HCT116 (cell line): ENCODE measurements around the gene EHBP1. TPM values are rescaled to one million over a fixed set of nuclear protein-coding genes. Genes with fewer than 3 reads are reported as not detected.

Source experiments
- ATAC-seq: fragments of 200-7000 bp; cut with Tn5 transposase; 2 replicates; pipeline ENCODE4 v1.9.1; 2020; ENCODE audit warnings: mild to moderate bottlenecking, moderate library complexity
- BruUV-seq: library from RNA; stranded (reverse); fragments of 400-500 nt; replicated peaks from 2 replicates; lab custom pipeline; 2021; lab: Mats Ljungman, UMichigan
- CTCF ChIA-PET: fragments of 300-600 bp; sonication (Branson Sonifier 250); formaldehyde crosslinking; loops from one replicate; lab custom pipeline; 2021; ENCODE audit warnings: antibody characterized with exemption; lab: Charles Lee
- POLR2A ChIA-PET: fragments of 300-600, 350-600 bp; sonication (Branson Sonifier 250); formaldehyde crosslinking; loops from one replicate; lab custom pipeline; 2021; ENCODE audit warnings: antibody characterized with exemption; lab: Charles Lee
- RAD21 ChIA-PET, 2 experiments: fragments of 300-600 bp; sonication (Branson Sonifier 250); formaldehyde crosslinking; loops; one replicate each; lab custom pipeline; 2023; ENCODE audit warnings: low total read pairs in 2 of 2; ENCODE audit not compliant: uncharacterized antibody in 2 of 2, unreplicated experiment in 2 of 2, low non-redundant PET in 1 of 2; lab: Charles Lee
- DNase-seq: peaks from one replicate; pipeline ENCODE4 v3.0.0-alpha.2; 2010; ENCODE audit warnings: low read depth, low spot score
- H2AFZ ChIP-seq: fragments of 200-600 bp; shearing (Covaris generic), sonication (generic); 2 replicates; pipeline ENCODE4 v1.6.1; 2017; ENCODE audit warnings: low read depth, mixed run types, mixed read lengths, antibody characterized with exemption, low read length; ENCODE audit not compliant: poor library complexity, severe bottlenecking
- H3K27ac ChIP-seq: 2 replicates; pipeline ENCODE4 v1.5.1; 2012; ENCODE audit warnings: low read depth, low read length
- H3K27me3 ChIP-seq: fragments of 200-600 bp; sonication (generic); 2 replicates; pipeline ENCODE4 v1.6.1; 2016; ENCODE audit warnings: mixed run types, low read length, mixed read lengths; ENCODE audit not compliant: insufficient read depth
- H3K36me3 ChIP-seq, 2 experiments: fragments of 200-500 bp in 1 of 2; fragments of 200-600 bp in 1 of 2; sonication (Bioruptor generic) in 1 of 2; sonication (generic) in 1 of 2; 2 replicates each; pipeline versions ENCODE4 v1.5.1 to v1.6.1; 2014 to 2016; ENCODE audit warnings: low read length in 2 of 2, inconsistent platforms in 1 of 2, mixed read lengths in 1 of 2, mixed run types in 1 of 2; ENCODE audit not compliant: insufficient read depth in 2 of 2, control insufficient read depth in 1 of 2
- H3K4me1 ChIP-seq, 2 experiments: fragments of 200-600 bp in 1 of 2; sonication (generic) in 1 of 2; 2 replicates each; pipeline versions ENCODE4 v1.5.1 to v1.6.1; 2012 to 2017; ENCODE audit warnings: low read length in 2 of 2, inconsistent platforms in 1 of 2, mild to moderate bottlenecking in 1 of 2, mixed read lengths in 1 of 2, mixed run types in 1 of 2, moderate library complexity in 1 of 2; ENCODE audit not compliant: insufficient read depth in 2 of 2, control insufficient read depth in 1 of 2
- H3K4me2 ChIP-seq: fragments of 200-600 bp; sonication (generic); 2 replicates; pipeline ENCODE4 v1.6.1; 2017; ENCODE audit warnings: mixed run types, low read length, mixed read lengths
- H3K4me3 ChIP-seq, 2 experiments: fragments of 200-600 bp in 1 of 2; sonication (generic) in 1 of 2; replicated peaks in 1 of 2; 2 replicates each; pipeline ENCODE4 v1.5.1; 2011 to 2016; ENCODE audit warnings: low read length in 2 of 2, control low read depth in 1 of 2, low read depth in 1 of 2, mild to moderate bottlenecking in 1 of 2, mixed read lengths in 1 of 2, mixed run types in 1 of 2
- H3K79me2 ChIP-seq: fragments of 200-600 bp; sonication (generic); 2 replicates; pipeline ENCODE4 v1.6.1; 2017; ENCODE audit warnings: mild to moderate bottlenecking, mixed run types, low read length, moderate library complexity, mixed read lengths; ENCODE audit not compliant: insufficient read depth
- H3K9ac ChIP-seq: fragments of 200-600 bp; sonication (generic); 2 replicates; pipeline ENCODE4 v1.6.1; 2016; ENCODE audit warnings: low read length, mixed read lengths
- H3K9me2 ChIP-seq: fragments of 200-600 bp; sonication (generic), shearing (Covaris generic); 2 replicates; pipeline ENCODE4 v1.6.1; 2017; ENCODE audit warnings: mixed run types, mild to moderate bottlenecking, moderate library complexity; ENCODE audit not compliant: insufficient read depth
- H3K9me3 ChIP-seq, 2 experiments: fragments of 200-500 bp in 1 of 2; fragments of 200-600 bp in 1 of 2; sonication (Bioruptor generic) in 1 of 2; sonication (generic) in 1 of 2; 2 replicates each; pipeline ENCODE4 v1.6.1; 2014 to 2017; ENCODE audit warnings: low read length in 2 of 2, mixed read lengths in 2 of 2, inconsistent platforms in 1 of 2, low read depth in 1 of 2, mild to moderate bottlenecking in 1 of 2, mixed run types in 1 of 2, moderate library complexity in 1 of 2; ENCODE audit not compliant: control insufficient read depth in 1 of 2, insufficient read depth in 1 of 2
- H4K20me1 ChIP-seq: fragments of 200-600 bp; sonication (generic), shearing (Covaris generic); 2 replicates; pipeline ENCODE4 v1.6.1; 2017; ENCODE audit warnings: mixed run types, mild to moderate bottlenecking, moderate library complexity; ENCODE audit not compliant: insufficient read depth
- ATF3 ChIP-seq: IDR thresholded peaks from 2 replicates; pipeline ENCODE4 v1.6.1; 2012
- CBX3 ChIP-seq: IDR thresholded peaks from 2 replicates; pipeline ENCODE4 v1.6.1; 2012; ENCODE audit warnings: low read depth
- CTCF ChIP-seq, 3 experiments: fragments of 200-600 bp in 1 of 3; sonication (generic) in 1 of 3; IDR thresholded peaks in 2 of 3; conservative IDR thresholded peaks in 1 of 3; 2 replicates each; pipeline ENCODE4 v1.5.1; 2012 to 2017; ENCODE audit warnings: low read depth in 2 of 3, low read length in 2 of 3, antibody characterized with exemption in 1 of 3, borderline replicate concordance in 1 of 3, control low read depth in 1 of 3, mild to moderate bottlenecking in 1 of 3, mixed read lengths in 1 of 3, mixed run types in 1 of 3, moderate library complexity in 1 of 3; ENCODE audit not compliant: insufficient read depth in 1 of 3
- EZH2phosphoT487 ChIP-seq: fragments of 200-600 bp; IDR thresholded peaks from 2 replicates; pipeline ENCODE4 v1.6.1; 2018; ENCODE audit warnings: antibody characterized with exemption, borderline replicate concordance
- JUND ChIP-seq: IDR thresholded peaks from 2 replicates; pipeline ENCODE4 v1.6.1; 2012
- POLR2AphosphoS5 ChIP-seq: IDR thresholded peaks from 2 replicates; pipeline ENCODE4 v1.6.1; 2011; ENCODE audit warnings: mild to moderate bottlenecking, low read depth, low read length, moderate library complexity
- RAD21 ChIP-seq: IDR thresholded peaks from 2 replicates; pipeline ENCODE4 v1.6.1; 2012; ENCODE audit warnings: low read depth, mild to moderate bottlenecking
- SIN3A ChIP-seq: IDR thresholded peaks from 2 replicates; pipeline ENCODE4 v1.6.1; 2012; ENCODE audit warnings: low read depth
- SP1 ChIP-seq: IDR thresholded peaks from 2 replicates; pipeline ENCODE4 v1.6.1; 2012; ENCODE audit warnings: low read depth
- SRF ChIP-seq: IDR thresholded peaks from 2 replicates; pipeline ENCODE4 v1.6.1; 2012; ENCODE audit warnings: low read depth
- ZFX ChIP-seq: fragments of 450-650 bp; IDR thresholded peaks from 2 replicates; pipeline ENCODE4 v1.6.1; 2017
- ZNF274 ChIP-seq: fragments of 200-500 bp; sonication (Bioruptor generic); IDR thresholded peaks from 2 replicates; pipeline ENCODE4 v1.6.1; 2014; ENCODE audit warnings: mild to moderate bottlenecking, low read depth, low read length, inconsistent platforms
- intact Hi-C: fragments of 100-400 bp; cut with micrococcal nuclease; formaldehyde crosslinking; loops from 2 replicates; pipeline ENCODE4 v1.10.0; 2022
- total RNA-seq: library from RNA; stranded (reverse); gene quantifications from one replicate; pipeline ENCODE4 v1.2.1, GENCODE V29; 2021; ENCODE audit not compliant: unreplicated experiment
- TF ChIP-seq, protein P1 (sequence below): IDR thresholded peaks from 2 replicates; pipeline ENCODE4 v1.6.1; 2012; ENCODE audit warnings: low read depth
- TF ChIP-seq, protein P2 (sequence below): IDR thresholded peaks from 2 replicates; pipeline ENCODE4 v1.6.1; 2012

Gene EHBP1
- total RNA-seq, 1 experiment from 2014 or later = 89.9 TPM

DNA sequence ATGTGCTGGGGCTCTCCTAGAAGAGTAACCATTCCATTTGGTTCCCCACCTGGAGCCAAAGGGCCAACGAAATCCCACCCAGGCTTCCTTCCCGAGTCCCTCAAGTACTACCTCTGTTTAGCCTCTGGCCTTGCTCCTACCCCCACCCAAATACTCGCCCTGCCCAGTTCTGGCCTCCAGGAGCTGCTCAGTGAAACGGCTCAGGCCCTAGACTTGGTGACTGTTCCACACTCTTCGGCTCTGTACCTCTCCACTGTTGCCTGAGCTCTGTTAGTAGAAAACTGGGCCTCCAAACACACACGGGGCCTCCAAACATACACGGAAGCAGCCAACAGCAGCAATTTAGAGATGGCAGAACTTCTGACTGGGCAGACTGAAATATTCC lies 349.3 kb downstream of the EHBP1 start (continued):
- TF ChIP-seq, protein P1, sequence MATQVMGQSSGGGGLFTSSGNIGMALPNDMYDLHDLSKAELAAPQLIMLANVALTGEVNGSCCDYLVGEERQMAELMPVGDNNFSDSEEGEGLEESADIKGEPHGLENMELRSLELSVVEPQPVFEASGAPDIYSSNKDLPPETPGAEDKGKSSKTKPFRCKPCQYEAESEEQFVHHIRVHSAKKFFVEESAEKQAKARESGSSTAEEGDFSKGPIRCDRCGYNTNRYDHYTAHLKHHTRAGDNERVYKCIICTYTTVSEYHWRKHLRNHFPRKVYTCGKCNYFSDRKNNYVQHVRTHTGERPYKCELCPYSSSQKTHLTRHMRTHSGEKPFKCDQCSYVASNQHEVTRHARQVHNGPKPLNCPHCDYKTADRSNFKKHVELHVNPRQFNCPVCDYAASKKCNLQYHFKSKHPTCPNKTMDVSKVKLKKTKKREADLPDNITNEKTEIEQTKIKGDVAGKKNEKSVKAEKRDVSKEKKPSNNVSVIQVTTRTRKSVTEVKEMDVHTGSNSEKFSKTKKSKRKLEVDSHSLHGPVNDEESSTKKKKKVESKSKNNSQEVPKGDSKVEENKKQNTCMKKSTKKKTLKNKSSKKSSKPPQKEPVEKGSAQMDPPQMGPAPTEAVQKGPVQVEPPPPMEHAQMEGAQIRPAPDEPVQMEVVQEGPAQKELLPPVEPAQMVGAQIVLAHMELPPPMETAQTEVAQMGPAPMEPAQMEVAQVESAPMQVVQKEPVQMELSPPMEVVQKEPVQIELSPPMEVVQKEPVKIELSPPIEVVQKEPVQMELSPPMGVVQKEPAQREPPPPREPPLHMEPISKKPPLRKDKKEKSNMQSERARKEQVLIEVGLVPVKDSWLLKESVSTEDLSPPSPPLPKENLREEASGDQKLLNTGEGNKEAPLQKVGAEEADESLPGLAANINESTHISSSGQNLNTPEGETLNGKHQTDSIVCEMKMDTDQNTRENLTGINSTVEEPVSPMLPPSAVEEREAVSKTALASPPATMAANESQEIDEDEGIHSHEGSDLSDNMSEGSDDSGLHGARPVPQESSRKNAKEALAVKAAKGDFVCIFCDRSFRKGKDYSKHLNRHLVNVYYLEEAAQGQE = no peak
- TF ChIP-seq CBX3 (no peak), SRF (no peak), SP1 (no peak), ZNF274 (no peak), RAD21 (no peak), POLR2AphosphoS5 (no peak)
- TF ChIP-seq, protein P2, sequence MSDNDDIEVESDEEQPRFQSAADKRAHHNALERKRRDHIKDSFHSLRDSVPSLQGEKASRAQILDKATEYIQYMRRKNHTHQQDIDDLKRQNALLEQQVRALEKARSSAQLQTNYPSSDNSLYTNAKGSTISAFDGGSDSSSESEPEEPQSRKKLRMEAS = no peak

GRCh38 chr2:63055226-63056106 lies 350.0 kb downstream of the EHBP1 start:
- H2AFZ ChIP-seq = no peak overlapping the region
- peaks cover 4 to 15% of the 10 kb centered on the region in 2 experiments; a peak in 2 of 4 replicates for H3K36me3 ChIP-seq
- CTCF ChIA-PET = no interaction called here
- H3K9me2 ChIP-seq = no peaks in the 10 kb centered on the region
- RAD21 ChIA-PET = no interaction called here
- POLR2A ChIA-PET = no interaction called here
- no TSS peak for BruUV-seq
- H3K4me3 ChIP-seq = no peak overlapping the region
- H3K9me3 ChIP-seq = no peaks in the 10 kb centered on the region
- TF ChIP-seq SIN3A (no peak), JUND (no peak), ZFX (no peak), EZH2phosphoT487 (no peak), ATF3 (no peak), CBX3 (no peak), CTCF (IDR thresholded peaks at IDR 0.05 in 2 of 3, conservative IDR thresholded peaks at IDR 0.05 in 1 of 3; ENCODE audit: borderline replicate concordance in 1 of 3, insufficient read depth in 1 of 3, low read depth in 2 of 3, low read length in 2 of 3) (no peak), RAD21 (no peak)
- peaks cover 13% of the 10 kb centered on the region; the same call in 1 of the 2 replicates for H3K79me2 ChIP-seq
- no peak overlapping the region for H3K9ac ChIP-seq
- intact Hi-C loops = no loop called here
- ATAC-seq (no peak), DNase-seq (no peak)
- no peak overlapping the region for H3K27ac ChIP-seq
- peaks cover 0 to 8% of the 10 kb centered on the region in 2 experiments; a peak in 1 of 4 replicates for H3K4me1 ChIP-seq
- H4K20me1 ChIP-seq = no peaks in the 10 kb centered on the region
- no peak overlapping the region for H3K4me2 ChIP-seq
- H3K27me3 ChIP-seq = no peaks in the 10 kb centered on the region
